ENCODE results near the gene CACNA2D4.

DNA sequence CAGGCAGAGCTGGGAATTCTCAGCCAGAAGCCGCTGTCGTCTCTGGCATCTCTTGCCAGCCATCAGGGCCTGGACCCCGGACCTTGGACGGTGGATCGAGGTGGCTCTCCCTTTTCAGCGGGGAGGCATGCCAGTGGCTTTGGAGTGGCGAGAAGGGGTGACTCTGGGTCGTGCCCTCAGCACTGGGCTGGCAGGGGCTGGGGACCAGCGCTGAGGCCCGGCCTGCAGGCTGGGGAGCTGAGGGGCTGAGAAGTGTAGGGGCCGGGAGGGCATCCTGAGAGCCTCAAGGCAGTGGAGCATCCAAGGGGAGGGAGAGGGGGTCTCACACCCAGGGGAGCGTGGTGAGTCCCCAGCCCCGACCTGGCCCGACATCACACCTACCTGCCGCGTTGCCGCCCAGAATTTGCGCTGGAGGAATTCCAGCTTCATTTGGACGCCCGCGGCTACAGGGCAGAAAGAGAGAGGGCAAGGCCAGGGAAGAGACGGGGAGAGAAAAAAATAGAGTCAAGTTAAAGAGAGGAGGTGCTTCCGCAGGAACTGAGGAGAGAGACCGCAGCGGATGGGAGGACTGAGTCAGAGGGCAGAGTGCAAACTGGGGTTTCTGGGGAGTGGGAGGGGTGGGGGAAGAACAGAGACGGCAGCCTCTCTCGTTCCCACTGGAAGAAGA, 107.0 kb downstream of the CACNA2D4 start:
- no peak for TF ChIP-seq POLR2A (IDR thresholded peaks at IDR 0.05)
- TF ChIP-seq, protein P1, sequence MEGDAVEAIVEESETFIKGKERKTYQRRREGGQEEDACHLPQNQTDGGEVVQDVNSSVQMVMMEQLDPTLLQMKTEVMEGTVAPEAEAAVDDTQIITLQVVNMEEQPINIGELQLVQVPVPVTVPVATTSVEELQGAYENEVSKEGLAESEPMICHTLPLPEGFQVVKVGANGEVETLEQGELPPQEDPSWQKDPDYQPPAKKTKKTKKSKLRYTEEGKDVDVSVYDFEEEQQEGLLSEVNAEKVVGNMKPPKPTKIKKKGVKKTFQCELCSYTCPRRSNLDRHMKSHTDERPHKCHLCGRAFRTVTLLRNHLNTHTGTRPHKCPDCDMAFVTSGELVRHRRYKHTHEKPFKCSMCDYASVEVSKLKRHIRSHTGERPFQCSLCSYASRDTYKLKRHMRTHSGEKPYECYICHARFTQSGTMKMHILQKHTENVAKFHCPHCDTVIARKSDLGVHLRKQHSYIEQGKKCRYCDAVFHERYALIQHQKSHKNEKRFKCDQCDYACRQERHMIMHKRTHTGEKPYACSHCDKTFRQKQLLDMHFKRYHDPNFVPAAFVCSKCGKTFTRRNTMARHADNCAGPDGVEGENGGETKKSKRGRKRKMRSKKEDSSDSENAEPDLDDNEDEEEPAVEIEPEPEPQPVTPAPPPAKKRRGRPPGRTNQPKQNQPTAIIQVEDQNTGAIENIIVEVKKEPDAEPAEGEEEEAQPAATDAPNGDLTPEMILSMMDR (IDR thresholded peaks at IDR 0.05): no peak

Measured in heart left ventricle (tissue), 13 donors.